Motor neuron (in vitro differentiated cells): ENCODE results near the gene PACS1. TPM values are rescaled to one million over a fixed set of nuclear protein-coding genes. Genes with fewer than 3 reads are reported as not detected.
A peak's percentile ranks its signal among the peaks of the same experiment; 100 is the strongest.

Experiments
- ATAC-seq, 8 experiments: fragments of 200-7000 bp; cut with Tn5 transposase; replicated peaks in 6 of 8; 2 replicates each; pipeline ENCODE4 v1.8.0; 2021; ENCODE audit warnings: mild to moderate bottlenecking in 8 of 8, moderate library complexity in 8 of 8
- H3K27ac ChIP-seq, 2 donors: fragments of 250-450 bp; sonication (Bioruptor Pico); 2 replicates each; pipeline ENCODE4 v1.9.0; 2021; ENCODE audit warnings: antibody characterized with exemption in 2 of 2, mild to moderate bottlenecking in 2 of 2, moderate library complexity in 1 of 2
- H3K4me1 ChIP-seq, 2 donors: fragments of 250-450 bp; sonication (Bioruptor Pico); replicated peaks in 1 of 2; 2 replicates each; pipeline ENCODE4 v1.6.1; 2021; ENCODE audit warnings: antibody characterized with exemption in 2 of 2, mild to moderate bottlenecking in 2 of 2, moderate library complexity in 1 of 2
- H3K4me3 ChIP-seq, 5 donors: fragments of 250-450 bp; sonication (Bioruptor Pico); 2 replicates each; pipeline ENCODE4 v1.9.0; 2021; ENCODE audit warnings: antibody characterized with exemption in 5 of 5, mild to moderate bottlenecking in 5 of 5, moderate library complexity in 4 of 5
- WGBS, 10 experiments: fragments of 450-650 bp; shearing (Covaris generic); methylation state at CpG; one replicate each; pipeline ENCODE4 v1.0.0; 2022; 5-methylcytosine and 5-hydroxymethylcytosine counted together
- in situ Hi-C, 9 experiments: fragments of 400-800 bp; cut with MboI; loops; one replicate each; pipeline ENCODE4 v1.15.0; 2021; ENCODE audit warnings: low sequenced_read_pairs in 9 of 9, low pct_unique_long_range_greater_than_20kb in 2 of 9; ENCODE audit not compliant: unreplicated experiment in 9 of 9
- total RNA-seq, 8 experiments: library from RNA; unstranded; fragments of 300-600 nt; gene quantifications; 2 replicates each; pipeline versions ENCODE4 v1.2.3 to v1.2.4, GENCODE V29; 2022

Gene PACS1
- total RNA-seq, 8 experiments from 2014 or later = 10.6 to 38.2 (median 21.7) TPM

DNA sequence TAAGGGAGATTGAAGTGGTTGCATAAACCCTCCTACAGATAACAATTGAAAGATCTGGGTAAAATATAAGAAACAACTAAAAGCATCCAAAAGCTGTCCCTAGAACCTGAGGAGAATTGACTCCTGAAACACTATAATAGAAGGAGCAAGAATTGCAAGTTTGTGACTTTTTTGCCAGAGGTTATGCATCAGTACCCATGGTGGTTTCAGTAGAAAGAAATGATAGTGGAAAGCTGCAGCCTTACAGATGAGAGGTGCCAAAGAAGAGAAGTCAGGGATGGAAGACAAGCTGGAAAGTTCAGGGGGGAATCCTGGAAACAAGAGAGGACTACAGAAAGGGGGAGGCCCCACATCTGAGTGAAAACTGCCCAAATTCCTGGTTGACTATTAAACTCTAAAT, 80.7 kb downstream of the PACS1 start:
- Histone ChIP-seq H3K27ac (no peak overlapping the region), H3K4me3 (no peak overlapping the region), H3K4me1 (no peaks in the 10 kb centered on the region)
- in situ Hi-C loops = no loop called here
- ATAC-seq = no peak

DNA sequence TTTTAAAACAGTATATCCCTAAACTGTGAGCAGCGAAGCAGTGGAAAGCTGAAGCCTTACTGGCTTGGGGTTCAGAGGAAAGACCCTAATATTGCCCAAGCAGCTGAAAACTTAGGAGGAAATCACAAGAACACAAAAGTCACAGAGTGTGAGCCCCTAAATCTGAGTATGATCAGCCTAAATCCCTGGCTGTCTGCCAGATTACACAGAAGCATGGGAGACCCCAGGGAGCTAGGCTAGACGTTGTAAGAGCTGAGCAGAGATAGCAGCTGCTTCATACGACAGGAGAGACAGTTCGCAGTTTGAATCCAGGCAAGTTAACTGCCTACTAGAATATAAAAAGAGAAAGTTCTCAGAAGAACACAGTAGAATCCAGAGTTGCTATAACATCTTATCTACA, 81.2 kb downstream of the PACS1 start:
- Histone ChIP-seq H3K27ac (no peak overlapping the region), H3K4me1 (no peaks in the 10 kb centered on the region), H3K4me3 (no peak overlapping the region)
- in situ Hi-C loops = no loop called here
- ATAC-seq = no peak
- WGBS, 10 experiments = 0 to 88% (median 58%) methylated on average over 1 to 4 of the region's 4 CpGs; no CpG with 5 or more reads in 1 of the 10 experiments

GRCh38 chr11:66154109-66154508, 84.0 kb downstream of the PACS1 start:
- Histone ChIP-seq H3K4me1 (no peaks in the 10 kb centered on the region), H3K27ac (no peak overlapping the region), H3K4me3 (no peak overlapping the region)
- 60 to 100% (median 93%) methylated on average over 1 to 2 of the region's 2 CpGs for WGBS, 10 experiments
- in situ Hi-C loops = no loop called here
- no peak for ATAC-seq

DNA sequence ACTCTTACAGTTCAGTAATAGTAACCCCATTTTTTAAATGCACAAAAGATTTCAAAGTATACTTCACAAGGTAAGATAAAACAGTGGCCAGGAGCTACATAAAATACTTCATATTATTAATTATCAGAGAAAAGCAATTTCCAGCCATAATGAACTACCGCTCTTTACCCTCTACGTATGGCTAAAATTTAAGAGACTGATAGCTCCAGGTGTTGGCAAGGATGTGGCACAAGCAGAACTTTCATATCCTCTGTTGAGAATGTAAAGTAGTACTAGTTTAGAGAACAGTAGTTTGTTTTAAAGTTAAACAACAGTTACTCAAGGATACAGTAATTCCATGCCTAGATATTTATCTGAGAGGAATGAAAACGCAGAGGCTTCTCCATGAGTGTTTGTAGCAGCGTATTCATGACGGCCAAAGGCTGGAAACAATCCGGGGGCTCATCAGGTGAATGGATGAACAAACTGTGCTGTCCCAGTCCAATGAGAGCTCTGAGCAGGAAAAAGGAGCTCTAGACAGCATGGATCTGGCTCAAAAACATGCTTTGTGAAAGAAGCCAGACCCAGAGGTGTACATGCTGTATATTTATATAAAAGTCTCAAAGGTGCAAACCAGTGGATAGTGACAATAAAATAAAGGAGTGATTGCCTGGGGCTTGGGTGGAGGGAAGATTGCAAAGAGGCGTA, 85.5 kb downstream of the PACS1 start:
- Histone ChIP-seq H3K27ac (no peak overlapping the region), H3K4me3 (no peak overlapping the region), H3K4me1 (no peaks in the 10 kb centered on the region)
- in situ Hi-C loops = no loop called here
- 77 to 95% (median 93%) methylated on average over 2 to 7 of the region's 7 CpGs for WGBS, 10 experiments
- no peak for ATAC-seq

DNA sequence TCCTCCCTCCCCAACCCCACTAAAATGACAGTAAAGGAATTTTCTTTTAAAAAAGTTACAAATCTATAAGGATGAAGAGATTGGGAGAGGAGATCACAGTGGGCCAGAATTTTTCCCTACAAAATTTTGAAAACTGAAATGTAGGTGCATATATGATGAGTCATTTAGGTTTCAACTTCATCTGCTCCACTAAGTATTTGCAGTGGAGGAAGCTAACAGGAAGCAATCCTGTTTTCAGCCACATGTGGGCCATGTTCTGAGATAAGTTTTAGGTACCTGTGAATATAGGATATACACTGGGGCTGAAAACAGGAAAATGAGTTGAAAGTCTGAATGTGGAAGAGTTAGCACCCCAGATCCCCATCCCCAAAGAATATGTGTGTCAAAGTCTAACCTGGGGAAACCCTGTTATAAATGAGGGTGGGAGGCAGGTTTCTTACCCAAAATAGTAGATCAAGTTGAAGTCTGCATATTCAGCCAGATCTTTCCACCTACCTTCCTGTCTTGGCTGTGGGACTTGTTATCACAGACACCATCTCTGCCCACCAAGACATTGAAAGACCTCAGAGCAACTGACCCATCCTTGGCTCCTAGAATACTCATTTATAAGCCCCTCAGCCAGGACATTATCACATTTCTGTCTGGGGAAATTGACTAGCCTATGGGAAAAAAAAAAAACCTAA, 87.3 kb downstream of the PACS1 start:
- ATAC-seq = no peak
- Histone ChIP-seq H3K27ac (no peak overlapping the region), H3K4me1 (peaks cover 0 to 2% of the 10 kb centered on the region in 2 donors), H3K4me3 (no peak overlapping the region)
- in situ Hi-C loops = no loop called here

DNA sequence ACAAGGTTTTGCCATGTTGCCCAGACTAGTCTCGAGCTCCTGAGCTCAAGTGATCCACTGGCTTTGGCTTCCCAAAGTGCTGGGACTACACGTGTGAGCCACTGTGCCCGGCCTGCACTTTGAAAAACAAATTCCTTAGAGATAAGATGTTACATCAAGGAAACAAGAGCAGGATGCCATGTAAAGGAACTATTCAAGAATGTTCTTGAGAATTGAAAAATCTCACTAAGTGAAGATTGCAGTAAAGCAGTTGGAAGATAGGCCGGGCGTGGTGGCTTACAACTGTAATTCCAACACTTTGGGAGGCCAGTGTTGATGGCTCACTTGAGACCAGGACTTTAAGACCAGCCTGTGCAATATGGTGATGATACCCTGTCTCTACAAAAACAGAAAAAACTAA, 88.1 kb downstream of the PACS1 start:
- in situ Hi-C loops = no loop called here
- Histone ChIP-seq H3K27ac (no peak overlapping the region), H3K4me3 (no peak overlapping the region), H3K4me1 (peaks cover 0 to 2% of the 10 kb centered on the region in 2 donors)
- ATAC-seq = no peak
- WGBS, 10 experiments = 80 to 100% (median 98%) methylated on average over 1 to 5 of the region's 5 CpGs; no CpG with 5 or more reads in 2 of the 10 experiments

DNA sequence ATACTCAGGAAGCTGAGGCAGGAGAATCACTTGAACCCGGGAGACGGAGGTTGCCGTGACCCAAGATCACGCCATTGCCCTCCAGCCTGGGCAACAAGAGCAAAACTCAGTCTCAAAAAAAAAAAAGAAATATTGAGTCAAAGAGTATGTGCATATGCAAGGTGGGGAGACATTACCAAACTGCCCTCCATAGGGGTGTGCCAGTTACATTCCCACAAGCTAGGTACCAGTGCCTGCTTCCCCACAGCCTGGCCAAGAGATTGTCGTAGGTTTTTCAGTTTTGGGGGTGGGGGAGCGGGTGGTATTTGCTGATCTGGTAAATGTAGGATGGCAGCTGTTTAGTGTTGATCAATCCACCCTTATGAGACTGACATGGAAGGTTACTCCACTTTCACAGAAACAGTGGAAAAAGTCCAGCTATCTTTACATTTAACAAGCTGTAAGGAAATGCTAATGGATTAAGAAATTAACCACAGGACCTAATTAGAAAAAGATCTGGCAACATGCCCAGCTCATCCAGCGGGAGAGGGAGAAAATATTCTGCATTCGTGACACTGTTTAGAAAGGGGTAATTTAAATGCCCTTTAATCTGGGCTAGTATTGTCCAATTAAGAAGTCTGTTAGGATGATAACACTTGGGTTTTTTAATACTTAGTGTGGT, 89.4 kb downstream of the PACS1 start:
- in situ Hi-C loops = no loop called here
- H3K27ac ChIP-seq = no peak overlapping the region
- WGBS, 10 experiments = 0 to 100% (median 37%) methylated on average over 1 to 4 of the region's 8 CpGs; no CpG with 5 or more reads in 3 of the 10 experiments
- H3K4me3 ChIP-seq = no peak overlapping the region
- H3K4me1 ChIP-seq = peaks cover 0 to 2% of the 10 kb centered on the region in 2 donors
- peak in 3 of 8 experiments; percentile 88 for ATAC-seq

- no peak for ATAC-seq
- in situ Hi-C loops = no loop called here
- 50 to 100% (median 93%) methylated on average over 1 to 5 of the region's 5 CpGs; no CpG with 5 or more reads in 3 of the 10 experiments for WGBS, 10 experiments
- Histone ChIP-seq H3K4me3 (no peak overlapping the region), H3K4me1 (peaks cover 0 to 2% of the 10 kb centered on the region in 2 donors), H3K27ac (no peak overlapping the region)
Measured at GRCh38 chr11:66160709-66161108, 90.6 kb downstream of the PACS1 start.

- ATAC-seq = no peak
- in situ Hi-C loops = no loop called here
- Histone ChIP-seq H3K4me3 (no peak overlapping the region), H3K4me1 (no peaks in the 10 kb centered on the region), H3K27ac (no peak overlapping the region)
- 80 to 100% (median 100%) methylated on average over 1 to 7 of the region's 7 CpGs; no CpG with 5 or more reads in 1 of the 10 experiments for WGBS, 10 experiments
Measured at GRCh38 chr11:66168289-66168688, 98.2 kb downstream of the PACS1 start.

DNA sequence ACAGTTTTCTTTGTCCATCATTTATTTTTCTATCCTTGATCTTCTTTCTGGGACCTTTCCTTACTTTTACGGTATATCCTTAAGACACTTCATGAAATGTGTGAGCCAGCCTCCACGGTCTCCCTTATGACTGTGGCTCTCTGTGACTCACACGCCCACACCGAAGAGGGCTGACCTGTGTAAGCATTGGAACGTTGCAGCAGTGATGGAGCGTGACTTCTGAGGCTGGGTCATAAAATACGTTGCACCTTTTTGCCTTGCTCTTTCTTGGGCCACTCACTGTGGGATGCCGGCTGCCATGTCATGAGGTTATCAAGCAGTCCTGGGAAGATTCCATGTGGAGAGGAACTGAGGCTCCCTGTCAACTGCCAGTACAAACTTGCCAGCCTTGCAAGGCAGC, 102.1 kb downstream of the PACS1 start:
- Histone ChIP-seq H3K27ac (no peak overlapping the region), H3K4me3 (no peak overlapping the region), H3K4me1 (no peaks in the 10 kb centered on the region)
- in situ Hi-C loops = no loop called here
- ATAC-seq = peak in 3 of 8 experiments; percentile 33 to 55 (median 51)
- 48 to 100% (median 81%) methylated on average over 1 to 7 of the region's 8 CpGs; no CpG with 5 or more reads in 1 of the 10 experiments for WGBS, 10 experiments

DNA sequence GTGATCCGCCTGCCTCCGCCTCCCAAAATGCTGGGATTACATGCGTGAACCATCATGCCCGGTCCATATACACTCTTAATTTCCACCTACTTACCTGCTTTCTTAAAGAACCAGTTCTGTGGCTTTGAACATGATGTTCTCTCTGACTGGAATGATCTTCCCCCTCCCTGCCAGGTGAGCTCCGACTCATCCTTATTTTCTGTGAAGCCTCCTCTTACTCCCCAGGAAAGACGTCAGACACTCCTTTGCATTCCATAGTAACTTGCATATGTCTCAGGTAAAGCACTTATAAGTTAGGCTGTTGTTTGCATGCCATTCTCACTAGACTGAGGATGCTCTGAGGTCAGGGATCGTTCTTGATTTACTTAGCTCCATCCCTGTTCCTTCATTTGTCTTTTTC, 106.6 kb downstream of the PACS1 start:
- no peak overlapping the region for H3K4me3 ChIP-seq
- no peak for ATAC-seq
- no peaks in the 10 kb centered on the region for H3K4me1 ChIP-seq
- in situ Hi-C loops = no loop called here
- no peak overlapping the region for H3K27ac ChIP-seq
- WGBS, 10 experiments = 70 to 100% (median 87%) methylated on average over 1 to 5 of the region's 7 CpGs; no CpG with 5 or more reads in 2 of the 10 experiments

GRCh38 chr11:66178183-66178582, 108.1 kb downstream of the PACS1 start:
- WGBS, 10 experiments = 80 to 100% (median 95%) methylated on average over 1 to 2 of the region's 2 CpGs
- Histone ChIP-seq H3K4me1 (no peaks in the 10 kb centered on the region), H3K4me3 (no peak overlapping the region), H3K27ac (no peak overlapping the region)
- no peak for ATAC-seq
- in situ Hi-C loops = no loop called here

DNA sequence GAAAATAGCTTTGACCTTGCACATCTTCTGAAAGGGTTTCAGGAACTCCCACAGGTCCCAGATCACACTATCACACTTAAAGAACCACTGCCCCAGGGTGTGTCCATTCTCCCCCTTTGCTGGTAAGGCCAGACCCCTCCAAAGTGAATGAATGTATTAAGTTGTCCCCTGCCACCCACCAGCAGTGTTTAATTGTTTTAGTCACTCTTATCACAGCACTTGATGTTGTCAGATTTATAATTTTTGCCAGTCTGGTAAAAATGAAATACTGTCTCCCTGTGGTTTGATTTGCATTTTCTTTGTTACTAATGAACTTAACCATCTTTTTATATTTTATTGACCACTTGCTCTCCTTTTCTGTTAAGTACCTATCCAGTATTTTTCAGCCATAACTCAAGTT, 108.8 kb downstream of the PACS1 start:
- no peak for ATAC-seq
- H3K4me3 ChIP-seq = no peak overlapping the region

More for the DNA sequence above, 108.8 kb downstream of the PACS1 start:
- in situ Hi-C loops = no loop called here
- H3K4me1 ChIP-seq = peaks cover 0 to 3% of the 10 kb centered on the region in 2 donors
- H3K27ac ChIP-seq = no peak overlapping the region
